Amniotic stem cell (primary cell): ENCODE results near the gene PREX1.

Source experiments
- DNase-seq: peaks from one replicate; lab custom pipeline; 2025; lab: John Stamatoyannopoulos, UW

PREX1 gene

DNA sequence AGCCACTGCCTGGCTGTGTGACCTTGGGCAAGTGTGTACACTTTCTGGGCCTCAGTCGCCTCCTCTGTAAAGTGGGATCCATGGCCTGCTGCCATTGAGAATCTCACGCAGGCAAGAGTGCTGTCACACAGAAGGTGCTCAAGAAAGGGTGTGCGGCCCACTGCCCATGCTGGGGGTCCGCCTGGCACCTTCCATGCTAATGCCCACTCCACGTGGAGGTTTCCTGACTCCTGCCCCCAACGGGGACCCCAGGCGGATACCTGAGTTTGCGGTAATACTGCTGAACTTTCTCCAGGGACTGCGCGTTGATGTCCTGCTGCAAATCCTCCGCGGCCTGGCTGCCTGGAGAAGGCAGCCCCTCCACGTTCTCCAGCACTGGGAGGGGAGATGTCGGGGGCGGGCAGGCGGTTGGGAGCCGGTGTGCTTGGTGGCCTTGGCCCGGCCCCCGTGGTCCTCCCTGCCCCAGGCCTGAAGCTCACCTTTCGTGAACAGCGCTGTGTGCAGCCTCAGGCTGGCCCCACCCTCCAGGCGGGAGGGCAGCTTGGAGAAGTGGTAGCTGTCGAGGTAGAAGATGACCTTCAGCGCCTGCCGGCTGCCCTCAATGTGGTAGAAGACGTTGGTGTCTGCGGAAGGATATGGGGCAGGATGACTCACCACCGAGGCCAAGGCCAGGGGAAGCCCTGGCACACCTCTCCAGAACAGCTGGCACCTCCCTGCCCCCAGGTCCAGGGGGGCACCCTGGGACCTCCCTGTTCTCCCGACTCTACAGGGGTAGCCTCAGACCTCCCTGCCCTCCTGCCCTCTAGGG, 195.6 kb downstream of the PREX1 start:
- no peak for DNase-seq

DNA sequence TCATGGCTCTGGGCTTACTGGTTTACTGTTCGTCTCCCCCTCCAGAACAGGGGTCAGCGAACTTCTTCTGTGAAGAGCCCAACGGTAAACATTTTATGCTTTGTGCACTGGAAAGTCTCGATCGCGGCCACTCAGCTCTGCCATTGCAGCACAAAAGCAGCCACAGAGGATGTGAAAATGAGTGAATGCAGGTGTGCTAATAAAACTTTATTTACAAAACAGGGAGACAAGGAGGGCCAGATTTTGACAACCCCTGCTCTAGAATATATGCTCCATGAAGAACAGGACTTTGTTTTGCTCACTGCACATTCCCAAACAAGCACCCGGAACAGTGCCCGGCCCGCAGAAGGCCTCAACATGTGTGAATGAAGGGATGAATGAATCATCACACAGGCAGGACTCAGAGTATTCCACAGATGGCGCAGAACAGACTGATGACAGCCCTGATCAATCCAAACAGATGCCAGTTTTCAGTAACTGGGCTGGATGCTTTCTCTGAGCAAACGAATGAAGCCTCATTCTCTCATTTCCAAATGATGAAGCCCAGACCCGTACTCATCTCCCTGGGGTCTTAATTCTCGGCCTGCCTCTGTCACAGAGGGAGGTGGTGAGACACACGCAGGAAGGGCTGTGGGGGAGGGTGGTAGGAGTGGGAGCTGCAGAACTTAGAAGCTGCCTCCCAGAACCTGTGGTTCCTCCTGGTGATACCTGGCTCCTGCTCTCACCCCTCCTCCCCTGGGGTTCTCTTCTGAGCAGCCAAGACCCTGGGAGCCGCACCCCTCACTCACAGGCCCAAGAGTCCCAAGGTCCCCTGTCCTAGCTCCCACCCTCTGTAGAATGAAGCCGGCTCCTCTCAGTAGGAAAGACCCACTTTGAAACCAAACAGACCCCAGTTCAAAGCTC, 196.4 kb downstream of the PREX1 start:
- no peak for DNase-seq

DNA sequence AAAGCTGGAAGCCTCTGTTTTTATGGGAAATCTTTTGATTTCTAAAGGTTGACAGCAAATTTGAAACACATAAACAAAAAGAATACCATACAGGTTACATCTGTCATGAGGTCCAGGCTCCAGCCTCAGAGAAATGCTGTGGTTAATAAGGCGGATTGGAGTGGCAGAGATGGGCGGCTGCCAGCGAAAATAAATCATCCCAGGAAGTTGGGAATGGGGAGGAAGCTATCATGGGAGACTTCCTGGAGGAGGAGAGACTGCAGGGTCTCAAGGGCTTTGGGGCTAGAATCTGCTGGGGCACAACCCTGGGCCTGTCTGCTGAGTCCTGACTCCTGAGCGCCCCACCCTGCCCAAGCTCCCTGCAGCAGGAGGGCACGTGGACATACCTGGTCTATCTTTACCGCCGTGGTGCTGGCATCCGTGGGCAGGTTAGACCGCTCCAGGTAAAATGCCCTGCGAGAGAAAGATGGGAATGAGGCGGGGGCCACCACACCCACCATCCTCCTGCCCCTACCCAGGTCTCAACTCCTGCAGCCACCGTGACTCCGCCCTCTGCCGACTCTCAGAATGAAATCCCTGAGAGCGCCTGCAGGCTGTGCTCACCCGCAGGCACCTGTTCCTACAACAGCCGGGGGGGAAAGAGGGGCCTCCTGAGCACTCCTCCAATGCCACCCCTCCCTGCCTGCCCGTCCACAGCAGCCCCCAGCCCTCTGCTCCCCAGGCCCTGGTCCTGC, 197.3 kb downstream of the PREX1 start:
- DNase-seq, result no peak

DNA sequence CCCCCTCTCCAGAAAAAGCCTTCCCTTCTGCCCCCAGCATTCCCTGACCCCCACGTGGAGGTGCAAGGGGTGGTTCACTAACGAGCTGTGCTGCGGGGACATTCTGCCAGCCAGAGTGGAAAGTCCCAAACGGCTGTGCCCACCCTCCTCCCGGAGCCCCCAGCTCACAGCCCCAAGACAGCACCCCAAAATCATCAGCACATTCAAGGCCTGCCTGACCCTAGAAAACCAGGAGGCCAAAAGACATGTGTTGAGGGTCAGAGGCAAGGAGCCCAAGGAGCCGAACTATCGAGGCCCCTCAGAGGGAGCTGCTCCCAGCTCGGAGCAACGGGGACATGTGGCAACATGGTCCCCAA, 197.9 kb downstream of the PREX1 start:
- no peak for DNase-seq

DNA sequence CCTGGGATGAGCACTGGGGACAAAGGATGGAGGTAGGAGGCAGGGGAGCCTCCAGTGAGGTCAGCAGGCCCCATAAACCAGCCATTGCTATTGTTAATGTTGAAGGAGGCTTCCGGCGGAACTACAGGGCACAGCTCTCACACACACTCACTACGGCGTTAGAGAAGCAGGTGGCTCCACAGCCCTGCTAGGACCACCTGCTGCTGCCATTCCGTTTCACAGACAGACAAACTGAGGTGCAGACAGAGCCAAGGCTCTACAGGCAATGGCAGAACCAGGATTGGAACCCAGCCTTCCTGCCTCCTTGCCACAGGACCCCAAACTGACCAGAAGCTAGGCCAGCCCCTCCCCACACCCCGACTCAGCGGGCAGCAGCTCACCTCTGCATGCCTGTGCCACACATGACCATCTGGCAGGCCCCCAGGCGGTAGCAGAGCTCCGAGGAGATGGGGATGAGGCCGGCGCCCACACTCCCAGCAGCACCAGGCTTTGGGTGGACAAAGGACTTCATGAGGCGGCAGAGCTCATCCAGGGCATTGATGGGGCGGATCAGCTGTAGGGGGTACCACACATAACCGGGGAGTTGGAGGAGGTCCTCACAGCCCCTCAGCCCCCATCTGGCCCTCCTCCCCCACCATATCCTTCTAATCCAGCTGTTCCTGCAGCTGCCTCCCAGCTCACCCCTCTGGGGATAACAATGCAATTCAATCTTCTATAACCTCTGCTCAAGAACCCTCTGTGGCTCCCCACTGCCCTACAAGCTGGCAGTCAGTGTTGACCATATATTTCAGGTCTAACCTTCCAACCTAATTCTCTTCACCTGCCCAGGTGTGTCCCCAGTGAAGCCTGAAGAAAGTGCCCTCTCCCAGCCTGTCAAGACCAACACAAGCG, 198.5 kb downstream of the PREX1 start:
- DNase-seq, result no peak

DNA sequence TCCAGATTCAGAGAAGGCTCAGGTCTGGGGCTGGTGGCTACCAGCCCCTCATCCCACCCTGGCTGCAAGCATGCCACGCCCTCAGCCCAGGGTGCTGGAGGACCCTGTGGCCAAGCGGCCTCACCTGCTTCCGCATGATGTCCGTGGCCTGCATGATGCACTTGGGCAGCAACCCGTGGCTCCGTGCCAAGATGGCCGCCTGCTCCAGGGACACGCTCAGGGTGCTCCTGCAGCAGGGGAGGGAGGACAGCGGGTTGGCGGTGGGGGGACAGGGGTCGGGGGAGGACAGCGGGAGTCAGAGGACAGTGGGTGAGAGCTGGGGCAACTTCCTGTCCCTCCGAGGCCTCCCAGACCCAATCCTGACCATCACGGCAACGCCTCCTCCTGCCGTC, 200.1 kb downstream of the PREX1 start:
- no peak for DNase-seq

DNA sequence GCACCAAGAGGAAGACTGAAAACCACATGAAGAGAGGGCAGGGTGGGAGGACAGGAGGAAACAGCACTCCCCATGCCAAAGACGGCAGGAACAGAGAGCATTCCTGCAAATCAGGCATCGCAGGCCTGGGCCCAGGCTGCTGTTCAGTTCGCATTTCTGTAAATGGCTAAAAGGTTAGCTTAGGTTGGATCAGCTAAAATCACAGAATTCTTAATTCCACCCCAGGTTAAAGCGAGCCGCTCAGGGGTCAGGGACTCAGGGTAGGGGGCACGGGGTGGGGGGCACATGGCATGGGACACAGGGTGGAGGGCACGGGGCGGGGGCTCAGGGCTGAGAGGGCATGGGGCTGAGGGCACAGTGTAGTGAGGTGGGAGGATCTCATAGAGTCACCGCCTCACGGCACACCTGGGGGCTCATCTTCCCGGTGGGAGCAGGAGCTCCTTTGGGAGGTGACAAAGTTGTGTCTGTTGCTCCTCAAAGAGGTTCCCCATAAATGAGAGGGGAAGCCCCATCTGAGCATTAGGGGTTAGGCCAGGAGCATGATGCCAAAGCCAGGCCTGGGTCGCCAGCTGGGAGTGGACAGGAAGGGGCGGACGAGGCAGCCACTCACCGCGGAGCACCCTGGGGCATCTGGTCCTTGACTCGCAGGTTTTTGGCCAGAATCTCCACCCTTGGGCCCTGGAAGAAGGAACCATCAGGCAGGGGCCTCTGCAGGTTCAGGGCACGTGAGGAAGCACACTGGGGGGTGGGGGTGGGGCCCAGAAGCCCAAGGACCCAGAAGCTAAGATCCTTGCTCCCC, 200.7 kb downstream of the PREX1 start:
- DNase-seq, result no peak

DNA sequence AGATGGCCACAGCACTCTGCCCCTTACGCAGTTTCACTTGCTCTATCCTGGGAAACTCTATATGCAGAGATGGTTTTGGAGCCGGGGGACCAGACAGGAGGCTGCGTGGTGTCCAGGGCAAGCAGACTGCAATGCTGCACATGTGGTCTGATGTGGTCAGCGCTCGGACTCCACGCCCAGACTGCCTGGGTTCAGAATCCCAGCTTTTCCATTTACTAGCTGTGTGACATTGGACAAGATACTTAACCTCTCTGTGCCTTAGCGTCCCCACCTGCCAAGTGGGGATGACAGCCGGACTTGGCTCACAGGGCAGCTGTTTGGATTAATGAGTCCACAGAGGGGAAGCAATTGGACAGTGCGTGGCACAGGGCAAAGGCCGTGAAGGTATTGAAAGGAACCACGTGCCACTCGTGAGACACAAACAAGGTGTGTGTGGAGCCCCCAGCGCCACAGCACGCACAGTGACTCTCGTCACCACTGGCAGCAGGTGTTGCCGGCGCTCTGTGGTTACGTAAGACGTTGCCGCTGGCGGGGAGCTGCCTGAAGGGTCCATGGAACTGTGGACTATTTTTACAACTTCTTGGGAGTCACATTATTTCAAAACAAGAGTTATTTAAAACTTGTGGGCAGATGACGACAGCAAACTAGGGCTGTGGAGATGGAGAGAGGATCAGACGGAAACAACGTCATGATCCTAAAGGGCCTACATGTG, 201.4 kb downstream of the PREX1 start:
- no peak for DNase-seq

DNA sequence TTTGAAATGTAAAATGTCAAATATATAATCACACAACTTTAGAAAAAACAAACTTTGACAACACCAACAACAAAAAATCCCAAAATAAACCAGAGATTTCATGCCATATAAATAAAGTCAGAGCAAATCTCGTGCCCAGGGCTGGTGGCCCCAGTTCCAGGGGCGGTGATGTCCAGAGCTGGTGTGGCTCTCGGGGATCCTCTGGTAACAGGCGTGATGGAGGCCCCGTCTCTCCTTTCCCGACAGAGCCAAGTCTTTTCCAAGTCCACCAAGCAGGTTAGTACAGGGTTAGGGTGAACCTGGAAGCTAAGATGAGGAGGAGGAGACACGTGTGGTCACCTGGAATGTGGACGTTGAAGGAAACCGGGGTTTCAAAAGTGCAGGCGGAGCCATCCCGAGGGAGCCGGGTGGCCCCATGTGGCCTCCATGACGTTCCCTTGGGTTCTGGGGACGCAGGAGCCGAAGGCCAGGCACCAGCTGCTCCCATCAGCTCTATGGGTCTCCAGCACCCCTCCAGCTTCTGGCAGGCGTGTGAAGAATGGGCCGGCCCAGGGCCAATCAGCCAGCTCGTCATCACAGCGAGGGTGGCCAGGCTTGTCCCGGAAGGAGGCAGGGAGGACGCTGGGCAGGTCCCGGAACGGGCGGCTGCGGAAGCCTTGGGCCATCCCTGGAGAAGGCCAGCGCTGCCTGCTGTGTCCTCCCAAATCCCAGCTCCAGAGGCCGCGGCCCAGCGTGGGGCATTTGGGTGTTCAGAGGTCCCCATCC, 202.5 kb downstream of the PREX1 start:
- DNase-seq, result no peak

DNA sequence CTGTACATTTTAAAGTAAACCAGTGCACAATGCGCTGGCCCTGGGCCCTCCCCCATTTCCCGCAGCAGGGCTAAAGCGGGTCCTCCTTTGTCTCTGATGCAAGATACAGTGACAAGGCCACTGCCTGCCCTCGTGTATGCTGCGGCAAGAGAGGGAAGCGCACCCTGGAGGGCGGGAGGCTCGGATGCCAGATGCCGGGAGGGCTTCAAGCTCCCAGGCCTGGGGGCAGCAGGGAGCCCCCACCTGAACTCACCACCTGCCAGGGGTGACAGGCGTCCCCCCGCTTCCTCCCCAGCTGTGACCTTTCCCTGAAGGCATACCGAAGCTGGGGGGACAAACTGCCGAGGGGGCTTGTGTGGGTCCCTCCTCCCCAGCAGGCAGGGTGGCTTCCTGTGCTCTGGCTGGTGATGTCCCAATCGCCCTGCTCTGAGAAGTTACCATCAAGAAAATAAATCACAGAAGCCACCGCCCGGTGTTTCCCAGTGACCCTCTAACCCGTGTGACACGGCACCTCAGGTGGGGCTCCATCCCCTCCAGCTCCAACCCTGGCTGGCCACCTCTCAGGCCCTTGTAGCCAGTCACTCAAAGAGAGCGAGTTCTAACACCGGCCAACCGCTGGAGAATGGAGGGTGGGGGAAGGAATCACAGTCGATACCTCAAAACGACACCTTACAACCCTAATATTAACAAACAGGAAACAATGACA, 203.3 kb downstream of the PREX1 start:
- no peak for DNase-seq

DNA sequence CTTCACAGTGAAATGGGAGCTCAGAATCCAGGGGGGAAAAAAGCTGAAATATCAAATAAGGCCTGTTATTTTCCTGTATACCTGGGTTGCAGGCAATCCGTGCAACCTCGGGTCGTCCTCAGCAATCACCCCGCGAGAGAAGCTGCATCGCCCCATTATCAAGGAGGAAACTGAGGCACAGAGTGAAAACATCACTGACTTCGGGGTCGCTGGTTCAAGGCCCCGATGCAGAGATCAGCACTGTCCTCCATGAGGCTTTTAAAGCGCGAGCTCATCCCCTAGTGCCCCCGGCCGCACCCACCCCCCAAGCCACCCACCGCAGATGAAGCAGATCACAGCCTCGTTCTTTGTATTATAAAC, 203.9 kb downstream of the PREX1 start:
- no peak for DNase-seq

DNA sequence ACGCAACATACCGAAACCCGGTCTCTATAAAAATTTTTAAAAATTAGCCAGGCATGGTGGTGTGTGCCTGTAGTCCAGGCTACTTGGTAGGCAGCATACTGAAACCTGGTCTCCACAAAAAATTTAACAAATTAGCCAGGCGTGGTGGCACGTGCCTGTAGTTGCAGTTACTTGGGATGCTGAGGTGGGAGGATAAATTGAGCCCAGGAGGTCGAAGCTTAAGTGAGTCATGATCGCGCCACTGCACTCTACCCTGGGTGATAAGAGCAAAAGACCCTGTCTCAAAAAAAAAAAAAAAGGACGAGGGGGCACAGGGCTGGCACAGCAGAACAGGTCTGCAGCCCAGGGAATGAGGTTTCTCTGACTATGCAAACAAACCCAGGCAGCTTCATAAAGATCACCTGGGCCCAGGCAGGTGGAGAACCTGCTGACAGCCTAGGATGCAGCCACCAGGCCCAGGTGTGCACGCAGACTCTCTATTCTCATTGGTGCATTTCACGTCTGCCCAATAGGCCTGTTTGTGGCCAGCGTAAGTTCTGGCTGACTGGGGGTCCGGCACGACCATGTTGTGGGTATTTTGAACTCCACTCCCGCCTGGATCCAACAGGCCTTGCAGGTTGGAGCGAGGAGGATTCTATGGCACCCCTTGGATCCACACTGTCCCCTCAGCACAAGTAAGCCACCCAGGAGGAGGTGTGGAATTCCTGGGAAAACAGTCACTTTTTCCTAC, 204.5 kb downstream of the PREX1 start:
- no peak for DNase-seq

DNA sequence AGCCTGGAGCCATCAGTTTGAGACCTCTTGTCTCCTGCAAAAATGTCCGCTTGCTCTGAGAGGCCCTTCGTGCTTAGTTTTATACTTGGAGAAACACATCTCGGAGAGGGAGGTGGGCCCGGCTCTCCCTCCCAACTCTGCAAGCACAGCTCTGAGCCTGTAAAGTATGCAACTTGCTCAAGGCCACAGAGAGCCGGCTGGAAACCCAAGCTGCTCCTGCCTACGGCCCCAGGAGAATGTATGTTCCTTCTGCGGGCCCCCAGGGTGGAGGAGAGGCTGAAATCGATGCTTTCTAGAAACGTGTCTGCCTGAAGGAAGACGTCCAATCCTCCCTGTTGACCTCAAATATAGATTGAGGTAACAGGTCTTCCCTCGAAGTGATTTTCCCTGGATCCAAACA, 205.4 kb downstream of the PREX1 start:
- no peak for DNase-seq

DNA sequence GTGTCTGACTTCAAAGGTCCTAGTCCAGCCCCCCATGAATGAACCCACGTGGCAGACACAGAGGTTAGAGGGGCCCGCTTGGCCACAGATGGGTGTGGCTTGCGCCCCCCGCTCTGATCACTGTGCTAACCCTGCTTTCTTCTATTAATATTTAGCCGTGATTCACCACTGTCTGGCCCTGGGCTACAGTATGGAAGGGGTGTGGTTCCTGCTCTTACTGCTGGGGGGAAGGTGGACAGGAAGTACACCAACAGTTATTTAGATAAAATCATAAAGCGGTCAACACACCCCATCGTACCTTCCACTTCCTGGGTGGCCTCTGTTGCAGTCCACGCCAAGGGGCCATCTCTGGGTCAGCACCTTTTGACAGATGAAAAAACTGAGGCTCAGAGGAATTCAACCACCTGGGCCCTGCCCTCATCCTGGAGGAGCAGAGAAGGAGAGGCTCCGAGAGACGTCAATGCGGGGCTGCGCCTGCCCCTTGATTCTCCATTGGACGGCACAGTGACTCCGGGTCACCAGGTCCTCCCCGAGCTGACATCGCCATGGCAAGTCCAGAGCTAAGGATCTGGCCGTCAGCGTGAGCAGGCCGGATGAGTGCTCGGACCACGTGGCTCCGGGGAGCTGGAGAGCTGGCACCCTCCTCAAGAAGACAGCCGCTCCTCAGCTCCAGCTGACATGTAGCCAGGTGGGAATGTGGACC, 206.3 kb downstream of the PREX1 start:
- no peak for DNase-seq

DNA sequence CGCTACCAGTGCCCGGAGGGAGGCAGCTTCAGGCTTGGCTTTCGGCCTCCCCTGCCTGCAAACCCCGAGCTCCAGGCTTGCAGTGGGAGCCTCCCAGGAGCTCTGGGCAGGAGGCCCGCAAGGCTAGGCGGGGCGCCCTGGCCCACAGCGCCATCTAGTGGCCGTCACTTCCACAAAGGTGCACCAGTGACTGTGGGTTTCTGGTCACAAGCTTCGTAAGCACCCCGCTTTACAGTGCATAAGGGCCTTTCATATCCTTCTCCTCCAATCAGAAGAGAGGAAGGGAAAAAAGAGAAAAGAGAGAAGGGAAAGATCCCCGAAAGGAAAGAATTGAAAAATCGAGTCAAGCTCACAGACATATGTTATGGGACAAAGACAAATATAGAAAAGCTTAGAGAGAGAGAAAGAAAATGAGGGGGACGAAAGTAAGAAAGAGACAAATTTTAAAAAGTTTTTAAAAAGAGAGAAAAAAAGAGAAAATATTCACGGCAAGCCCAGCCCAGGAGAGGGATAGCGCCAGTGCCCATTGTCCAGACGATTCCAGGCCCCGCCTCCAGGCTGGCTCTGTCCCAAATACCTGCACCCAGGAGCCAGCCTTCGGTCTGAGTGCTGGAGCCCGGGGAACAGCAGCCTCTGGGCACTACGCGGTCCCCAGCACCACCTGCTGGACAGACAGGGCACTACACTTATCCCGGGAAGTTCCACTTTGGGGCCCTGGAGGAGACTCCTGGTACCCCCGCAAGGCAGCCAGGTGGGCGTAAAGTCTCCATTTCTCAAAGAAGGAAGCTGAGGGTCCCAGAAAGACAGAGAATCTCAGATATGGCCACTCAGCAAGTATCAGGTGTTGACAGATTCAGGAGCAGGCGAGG, 207.1 kb downstream of the PREX1 start:
- peak; percentile 31 for DNase-seq

DNA sequence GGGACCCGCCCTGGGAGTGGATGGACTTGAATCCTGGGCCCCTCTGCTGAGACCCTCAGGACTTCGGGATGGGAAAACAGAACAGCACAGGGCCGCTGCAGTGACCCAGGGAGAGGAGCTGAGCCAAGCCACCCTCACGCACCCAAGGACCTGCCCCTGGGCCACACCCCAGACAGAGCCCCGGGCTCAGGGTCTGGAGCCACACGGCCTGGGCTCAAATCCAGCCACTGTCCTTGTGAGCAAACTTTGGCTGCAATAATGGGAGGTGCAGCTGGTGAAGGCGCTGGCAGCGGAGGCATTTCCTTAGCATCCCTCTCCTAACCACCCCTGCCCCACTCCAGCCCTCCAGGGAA, 207.7 kb downstream of the PREX1 start:
- DNase-seq, result no peak
